Esophagus squamous epithelium (tissue), 4 donors: Measurements from ENCODE around the gene NEDD8.

ENCODE experiments used
- CTCF ChIP-seq, 6 experiments: fragments of 450-650 bp in 4 of 6; fragments of 200-600 bp in 2 of 6; sonication (generic) in 2 of 6; IDR thresholded peaks; one replicate each; pipeline ENCODE4 v1.5.1; 2016 to 2019; ENCODE audit warnings: antibody characterized with exemption in 6 of 6, mild to moderate bottlenecking in 4 of 6, moderate library complexity in 4 of 6
- POLR2A ChIP-seq, 4 donors: fragments of 450-650 bp; IDR thresholded peaks; one replicate each; pipeline ENCODE4 v1.6.1; 2017; ENCODE audit warnings: antibody characterized with exemption in 4 of 4, mild to moderate bottlenecking in 4 of 4, moderate library complexity in 3 of 4

DNA sequence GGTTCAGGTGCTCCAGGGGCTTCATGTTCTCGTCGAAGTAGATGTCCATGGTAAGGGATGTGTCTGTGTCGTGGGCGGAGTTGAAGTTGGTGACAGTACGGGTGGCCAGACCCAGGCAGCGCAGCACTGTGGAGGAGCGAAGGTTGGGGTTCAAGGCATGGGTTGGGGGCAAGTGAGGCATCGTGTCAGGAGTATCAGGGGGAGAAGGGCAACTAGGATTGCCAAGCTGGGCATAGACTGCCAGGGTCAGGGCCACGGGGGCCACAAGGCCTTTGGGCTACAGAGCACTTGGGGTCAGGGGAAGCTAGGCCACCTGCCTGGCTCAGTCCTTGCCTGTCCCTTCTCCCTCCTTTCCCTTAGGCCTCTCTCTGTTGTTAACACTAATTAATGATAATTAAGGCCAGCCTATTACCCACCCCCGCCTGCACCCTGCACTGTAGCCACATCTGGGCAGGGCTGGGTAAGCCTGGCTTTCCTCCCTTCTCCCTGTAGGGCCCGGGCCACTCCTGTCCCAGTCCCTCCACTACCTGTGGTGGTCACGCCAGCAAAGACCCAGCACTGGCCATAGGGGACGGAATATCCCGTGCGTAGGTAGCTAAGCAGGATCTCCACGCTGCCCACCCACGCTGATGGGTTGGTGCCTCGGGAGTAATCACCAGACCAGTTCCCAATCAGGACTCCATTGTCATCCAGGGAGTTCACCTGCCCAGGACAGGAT, 26.5 kb upstream of the NEDD8 start:
- TF ChIP-seq CTCF (IDR thresholded peaks at IDR 0.05) (no peak), POLR2A (IDR thresholded peaks at IDR 0.05) (no peak)
